CD4-positive, alpha-beta T cell (primary cell): ENCODE measurements around the gene TROAP. TPM values are rescaled to one million over a fixed set of nuclear protein-coding genes. Genes with fewer than 3 reads are reported as not detected.
A peak's percentile ranks its signal among the peaks of the same experiment; 100 is the strongest.

Source experiments
- ATAC-seq: fragments of 200-7000 bp; cut with Tn5 transposase; one replicate; pipeline ENCODE4 v1.10.0; 2022; ENCODE audit warnings: mild to moderate bottlenecking; ENCODE audit not compliant: poor library complexity
- CTCF ChIA-PET: fragments of 350-600 bp; sonication (Branson Sonifier 250); formaldehyde crosslinking; loops from one replicate; lab custom pipeline; 2021; ENCODE audit warnings: antibody characterized with exemption, inconsistent platforms; lab: Charles Lee
- POLR2A ChIA-PET: fragments of 350-600 bp; sonication (Branson Sonifier 250); formaldehyde crosslinking; loops from one replicate; lab custom pipeline; 2021; ENCODE audit warnings: antibody characterized with exemption, inconsistent platforms; lab: Charles Lee
- DNase-seq, 14 experiments: peaks; one replicate each; pipeline ENCODE4 v3.0.0-alpha.2; 2013 to 2020; ENCODE audit warnings: mixed read lengths in 2 of 14
- H3K27ac ChIP-seq, 2 donors: one replicate each; pipeline versions ENCODE4 v1.5.1 to v1.7.0; 2013; ENCODE audit warnings: low read length in 2 of 2, low read depth in 1 of 2, mild to moderate bottlenecking in 1 of 2
- H3K27me3 ChIP-seq, 2 experiments: 1 replicate in 1 of 2; 2 replicates in 1 of 2; pipeline versions ENCODE4 v1.6.1 to v1.7.0; 2013; ENCODE audit warnings: low read length in 2 of 2, control low read depth in 1 of 2, mild to moderate bottlenecking in 1 of 2, moderate library complexity in 1 of 2; ENCODE audit not compliant: insufficient read depth in 2 of 2, control insufficient read depth in 1 of 2
- H3K36me3 ChIP-seq: one replicate; pipeline ENCODE4 v1.6.1; 2013; ENCODE audit warnings: low read length, control low read depth; ENCODE audit not compliant: insufficient read depth
- H3K4me1 ChIP-seq: one replicate; pipeline ENCODE4 v1.6.1; 2013; ENCODE audit warnings: low read length, control low read depth; ENCODE audit not compliant: insufficient read depth
- H3K4me3 ChIP-seq: one replicate; pipeline ENCODE4 v1.5.1; 2013; ENCODE audit warnings: mild to moderate bottlenecking, low read length, moderate library complexity
- H3K9me3 ChIP-seq, 2 experiments: 1 replicate in 1 of 2; 2 replicates in 1 of 2; pipeline versions ENCODE4 v1.6.1 to v1.7.0; 2013; ENCODE audit warnings: low read length in 2 of 2, mild to moderate bottlenecking in 2 of 2, control low read depth in 1 of 2, moderate library complexity in 1 of 2; ENCODE audit not compliant: control insufficient read depth in 1 of 2, insufficient read depth in 1 of 2
- H3K27ac Mint-ChIP-seq: one replicate; pipeline ENCODE4 v1.8.0; 2020; ENCODE audit warnings: mixed read lengths
- H3K27me3 Mint-ChIP-seq: one replicate; pipeline ENCODE4 v1.8.0; 2021; ENCODE audit warnings: mixed read lengths
- H3K36me3 Mint-ChIP-seq: one replicate; pipeline ENCODE4 v1.8.0; 2021; ENCODE audit warnings: low read depth, mixed read lengths
- H3K4me1 Mint-ChIP-seq: one replicate; pipeline ENCODE4 v1.8.0; 2021; ENCODE audit warnings: low read depth, mixed read lengths
- H3K4me3 Mint-ChIP-seq: one replicate; pipeline ENCODE4 v1.8.0; 2020; ENCODE audit warnings: mild to moderate bottlenecking, mixed read lengths
- H3K9me3 Mint-ChIP-seq: one replicate; pipeline ENCODE4 v1.8.0; 2020; ENCODE audit warnings: mixed read lengths
- intact Hi-C, 2 experiments: fragments of 100-400 bp; cut with DNase I in 1 of 2; cut with micrococcal nuclease in 1 of 2; formaldehyde crosslinking; loops; one replicate each; pipeline versions ENCODE4 v1.15.1 to v1.9.0; 2023 to 2025; cut with DNase I, micrococcal nuclease
- total RNA-seq, 174 experiments: library from RNA in 2 of 174; stranded (reverse) in 2 of 174; gene quantifications; one replicate each; pipeline ENCODE4 v1.2.3 and lab custom pipeline; 2021 to 2026
- TF ChIP-seq, protein P1 (sequence below): fragments of 200-600 bp; IDR thresholded peaks from one replicate; pipeline ENCODE4 v1.8.0; 2022; ENCODE audit warnings: antibody characterized with exemption, mild to moderate bottlenecking

TROAP gene
- total RNA-seq, 2 experiments from 2014 or later = 0.30 to 0.31 TPM

DNA sequence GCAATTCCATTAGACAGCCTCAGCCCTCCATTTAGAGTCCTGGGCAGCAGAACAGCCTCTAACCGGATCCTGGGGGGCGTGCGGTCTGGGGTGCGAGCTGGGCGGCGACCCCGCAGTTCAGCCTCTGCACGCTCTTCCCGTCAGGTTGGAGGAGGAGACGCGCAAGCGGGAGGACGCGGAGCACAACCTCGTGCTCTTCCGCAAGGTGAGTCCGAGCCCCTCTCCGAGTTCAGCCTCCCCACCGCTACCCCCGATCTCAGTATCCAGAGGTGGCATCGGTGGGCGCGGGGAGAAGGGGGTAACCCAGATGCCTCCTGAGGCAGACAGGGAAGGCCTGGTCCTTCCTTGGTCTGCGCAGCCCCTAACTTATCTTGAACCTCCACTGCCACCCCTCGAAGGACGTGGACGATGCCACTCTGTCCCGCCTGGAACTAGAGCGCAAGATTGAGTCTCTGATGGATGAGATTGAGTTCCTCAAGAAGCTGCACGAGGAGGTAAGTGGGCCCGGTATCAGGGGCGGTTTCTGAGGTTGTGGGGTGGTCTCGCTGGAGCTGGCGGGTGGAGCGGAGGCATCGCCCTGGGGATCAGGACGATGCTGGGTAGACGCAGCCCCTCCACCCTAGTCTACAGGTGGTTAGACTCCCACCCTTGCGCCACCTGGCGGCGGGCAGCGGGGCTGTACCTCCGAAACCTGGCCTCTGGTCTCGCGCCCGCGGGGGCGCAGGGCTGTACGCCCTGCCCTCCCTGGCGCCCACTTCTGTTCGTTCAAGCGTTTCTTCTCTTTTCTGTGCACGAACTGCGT lies 26.8 kb upstream of the TROAP start:
- H3K36me3 ChIP-seq = no peaks in the 10 kb centered on the region
- intact Hi-C loops = no loop called here
- peaks cover 48 to 59% of the 10 kb centered on the region in 2 experiments for H3K27me3 ChIP-seq
- Mint-ChIP-seq H3K27me3 (peaks cover 62% of the 10 kb centered on the region), H3K9me3 (no peaks in the 10 kb centered on the region), H3K4me1 (peaks cover 23% of the 10 kb centered on the region), H3K27ac (no peak overlapping the region), H3K36me3 (no peaks in the 10 kb centered on the region), H3K4me3 (peak overlapping the region; percentile 65)
- no peak overlapping the region for H3K27ac ChIP-seq
- peak; percentile 75 for ATAC-seq
- CTCF ChIA-PET = interaction anchor here (0.7 to 2.0 kb wide), 6 partner anchors 8 to 51 kb away, joined by 3 to 7 read pairs (median 5); partner anchors contain the start of genes C1QL4 and DNAJC22
- DNase-seq = peak; percentile 26 to 81 (median 58)
- H3K9me3 ChIP-seq = peaks cover 0 to 22% of the 10 kb centered on the region in 2 experiments
- TF ChIP-seq, protein P1, sequence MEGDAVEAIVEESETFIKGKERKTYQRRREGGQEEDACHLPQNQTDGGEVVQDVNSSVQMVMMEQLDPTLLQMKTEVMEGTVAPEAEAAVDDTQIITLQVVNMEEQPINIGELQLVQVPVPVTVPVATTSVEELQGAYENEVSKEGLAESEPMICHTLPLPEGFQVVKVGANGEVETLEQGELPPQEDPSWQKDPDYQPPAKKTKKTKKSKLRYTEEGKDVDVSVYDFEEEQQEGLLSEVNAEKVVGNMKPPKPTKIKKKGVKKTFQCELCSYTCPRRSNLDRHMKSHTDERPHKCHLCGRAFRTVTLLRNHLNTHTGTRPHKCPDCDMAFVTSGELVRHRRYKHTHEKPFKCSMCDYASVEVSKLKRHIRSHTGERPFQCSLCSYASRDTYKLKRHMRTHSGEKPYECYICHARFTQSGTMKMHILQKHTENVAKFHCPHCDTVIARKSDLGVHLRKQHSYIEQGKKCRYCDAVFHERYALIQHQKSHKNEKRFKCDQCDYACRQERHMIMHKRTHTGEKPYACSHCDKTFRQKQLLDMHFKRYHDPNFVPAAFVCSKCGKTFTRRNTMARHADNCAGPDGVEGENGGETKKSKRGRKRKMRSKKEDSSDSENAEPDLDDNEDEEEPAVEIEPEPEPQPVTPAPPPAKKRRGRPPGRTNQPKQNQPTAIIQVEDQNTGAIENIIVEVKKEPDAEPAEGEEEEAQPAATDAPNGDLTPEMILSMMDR = peak; percentile 61
- POLR2A ChIA-PET = interaction anchor here (0.6 to 1.7 kb wide), 3 partner anchors 46 to 406 kb away, joined by 3 to 6 read pairs (median 3); no protein-coding TSS in a partner anchor
- peaks cover 31% of the 10 kb centered on the region for H3K4me1 ChIP-seq
- H3K4me3 ChIP-seq = peak overlapping the region; percentile 33

DNA sequence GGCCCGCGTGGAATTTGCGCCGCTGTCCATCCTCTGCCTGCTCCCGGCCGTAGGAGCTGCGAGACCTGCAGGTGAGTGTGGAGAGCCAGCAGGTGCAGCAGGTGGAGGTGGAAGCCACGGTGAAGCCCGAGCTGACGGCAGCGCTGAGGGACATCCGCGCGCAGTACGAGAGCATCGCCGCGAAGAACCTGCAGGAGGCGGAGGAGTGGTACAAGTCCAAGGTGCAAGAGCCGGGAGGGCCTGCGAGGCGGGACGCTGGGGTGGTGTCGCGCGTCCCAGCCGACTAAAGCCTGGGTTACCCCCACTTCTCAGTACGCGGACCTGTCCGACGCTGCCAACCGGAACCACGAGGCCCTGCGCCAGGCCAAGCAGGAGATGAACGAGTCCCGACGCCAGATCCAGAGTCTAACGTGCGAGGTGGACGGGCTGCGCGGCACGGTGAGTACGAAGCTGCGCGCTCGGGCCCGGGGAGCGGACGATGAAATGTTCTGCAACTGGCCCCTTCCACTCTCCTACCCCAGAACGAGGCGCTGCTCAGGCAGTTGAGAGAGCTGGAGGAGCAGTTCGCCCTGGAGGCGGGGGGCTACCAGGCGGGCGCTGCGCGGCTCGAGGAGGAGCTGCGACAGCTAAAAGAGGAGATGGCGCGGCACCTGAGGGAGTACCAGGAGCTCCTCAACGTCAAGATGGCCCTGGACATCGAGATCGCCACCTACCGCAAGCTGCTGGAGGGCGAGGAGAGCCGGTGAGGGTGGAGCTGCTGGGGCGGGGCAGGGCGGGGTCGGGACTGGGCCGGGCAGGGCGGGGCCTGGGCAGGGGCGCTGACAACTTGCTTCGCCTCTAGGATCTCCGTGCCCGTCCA lies 26.0 kb upstream of the TROAP start:
- intact Hi-C loops = no loop called here
- Mint-ChIP-seq H3K27me3 (peaks cover 63% of the 10 kb centered on the region), H3K27ac (no peak overlapping the region), H3K4me1 (peaks cover 23% of the 10 kb centered on the region), H3K4me3 (peak overlapping the region; percentile 65), H3K36me3 (no peaks in the 10 kb centered on the region), H3K9me3 (no peaks in the 10 kb centered on the region)
- Histone ChIP-seq H3K4me3 (peak overlapping the region; percentile 33), H3K4me1 (peaks cover 35% of the 10 kb centered on the region), H3K9me3 (peaks cover 0 to 22% of the 10 kb centered on the region in 2 experiments), H3K36me3 (no peaks in the 10 kb centered on the region), H3K27ac (no peak overlapping the region), H3K27me3 (peaks cover 48 to 59% of the 10 kb centered on the region in 2 experiments)
- ATAC-seq (peak; percentile 83), DNase-seq (peak in 9 of 14 experiments; percentile 13 to 65 (median 27))
- TF ChIP-seq, protein P1 = peak; percentile 32
- ChIA-PET POLR2A (interaction anchor here (1.0 kb wide), 1 partner anchor 26 kb away, joined by 5 read pairs; the partner anchor contains the start of gene TROAP), CTCF (interaction anchor here (0.7 to 2.0 kb wide), 6 partner anchors 9 to 50 kb away, joined by 3 to 7 read pairs (median 5); partner anchors contain the start of genes C1QL4 and DNAJC22)

DNA sequence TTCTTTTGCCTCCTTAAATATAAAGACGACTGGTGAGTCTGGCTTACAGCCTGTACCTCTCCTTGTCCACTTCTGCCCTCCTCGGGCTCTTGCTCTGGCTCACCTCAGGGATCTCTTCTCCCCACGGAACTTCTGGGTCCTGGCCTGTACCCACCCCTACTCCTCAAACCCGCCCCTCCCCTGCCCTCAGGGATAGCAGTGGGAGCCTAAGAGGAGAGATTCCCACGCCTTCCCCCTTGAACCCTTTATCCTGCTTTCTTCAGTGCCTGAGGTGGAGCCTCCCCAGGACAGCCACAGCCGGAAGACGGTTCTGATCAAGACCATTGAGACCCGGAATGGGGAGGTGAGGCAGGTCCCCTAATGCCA lies 25.4 kb upstream of the TROAP start:
- Mint-ChIP-seq H3K36me3 (no peaks in the 10 kb centered on the region), H3K27ac (no peak overlapping the region), H3K4me3 (peak overlapping the region; percentile 54), H3K27me3 (peaks cover 66% of the 10 kb centered on the region), H3K4me1 (peaks cover 23% of the 10 kb centered on the region), H3K9me3 (no peaks in the 10 kb centered on the region)
- DNase-seq = no peak
- peaks cover 0 to 22% of the 10 kb centered on the region in 2 experiments for H3K9me3 ChIP-seq
- peaks cover 35% of the 10 kb centered on the region for H3K4me1 ChIP-seq
- intact Hi-C loops = no loop called here
- ChIA-PET CTCF (interaction anchor here (1.9 to 2.0 kb wide), 2 partner anchors 9 to 50 kb away, joined by 6 to 7 read pairs; partner anchors contain the start of gene DNAJC22), POLR2A (interaction anchor here (1.0 kb wide), 1 partner anchor 25 kb away, joined by 5 read pairs; the partner anchor contains the start of gene TROAP)
- no peaks in the 10 kb centered on the region for H3K36me3 ChIP-seq
- no peak overlapping the region for H3K27ac ChIP-seq
- H3K4me3 ChIP-seq = no peak overlapping the region
- no peak for ATAC-seq
- TF ChIP-seq, protein P1 = no peak
- H3K27me3 ChIP-seq = peaks cover 48 to 59% of the 10 kb centered on the region in 2 experiments
